Right lobe of liver (tissue), 6 donors: ENCODE results near the gene CXCL13. TPM values are rescaled to one million over a fixed set of nuclear protein-coding genes. Genes with fewer than 3 reads are reported as not detected.
"Not testable (repeated sequence)": the region's sequence is repeated elsewhere in the genome, so short reads cannot be mapped to it uniquely, and the experiment has no call there.

Experiments used
- ATAC-seq, 4 donors: fragments of 200-7000 bp; cut with Tn5 transposase; one replicate each; pipeline ENCODE4 v1.9.1; 2020; ENCODE audit warnings: mild to moderate bottlenecking in 4 of 4, moderate library complexity in 4 of 4
- DNase-seq, 3 donors: peaks; one replicate each; pipeline ENCODE4 v3.0.0-alpha.2; 2020
- H3K27ac ChIP-seq, 3 donors: fragments of 200-600 bp; one replicate each; pipeline ENCODE4 v1.8.0; 2022
- H3K27me3 ChIP-seq, 2 donors: fragments of 200-600 bp; one replicate each; pipeline ENCODE4 v1.8.0; 2022
- H3K36me3 ChIP-seq, 4 donors: fragments of 200-600 bp; sonication (generic) in 1 of 4; one replicate each; pipeline versions ENCODE4 v1.5.1 to v1.8.0; 2017 to 2022; ENCODE audit warnings: control low read depth in 1 of 4
- H3K4me1 ChIP-seq, 4 donors: fragments of 200-600 bp; sonication (generic) in 1 of 4; one replicate each; pipeline versions ENCODE4 v1.5.1 to v1.8.0; 2017 to 2022; ENCODE audit warnings: control low read depth in 1 of 4
- H3K4me3 ChIP-seq, 3 donors: fragments of 200-600 bp; one replicate each; pipeline ENCODE4 v1.8.0; 2022
- H3K9me3 ChIP-seq, 4 donors: fragments of 200-600 bp; sonication (generic) in 1 of 4; one replicate each; pipeline versions ENCODE4 v1.5.1 to v1.8.0; 2017 to 2022; ENCODE audit warnings: control low read depth in 1 of 4
- CTCF ChIP-seq, 4 donors: fragments of 200-600 bp in 3 of 4; fragments of 450-650 bp in 1 of 4; IDR thresholded peaks; one replicate each; pipeline versions ENCODE4 v1.5.1 to v1.8.0; 2016 to 2022; ENCODE audit warnings: antibody characterized with exemption in 4 of 4, mild to moderate bottlenecking in 2 of 4
- POLR2A ChIP-seq: fragments of 450-650 bp; IDR thresholded peaks from one replicate; pipeline ENCODE4 v1.6.1; 2017; ENCODE audit warnings: antibody characterized with exemption, mild to moderate bottlenecking
- WGBS: methylation state at CpG from one replicate; pipeline ENCODE4 v1.1.6; 2018; ENCODE audit warnings: low coverage, low lambda C conversion rate; ENCODE audit not compliant: insufficient coverage; ENCODE audit errors: missing lambda C conversion rate; 5-methylcytosine and 5-hydroxymethylcytosine counted together
- intact Hi-C, 2 donors: fragments of 100-400 bp; cut with DNase I; formaldehyde crosslinking; loops; one replicate each; pipeline versions ENCODE4 v1.11.2 to v1.14.1; 2022
- total RNA-seq, 6 experiments: library from RNA; depleted of rRNA in 2 of 6; stranded (reverse); fragments of >200 nt in 2 of 6; fragmentation: NEBNext Ultra II Directional in 3 of 6; extraction: Animal tissue kit (Norgen Biotek cat#: 25700) in 3 of 6; gene quantifications; one replicate each; pipeline versions ENCODE4 v1.1.0 to v1.2.4, GENCODE V29; 2016 to 2023
- donor health status: DM: no; HTN: yes; CAD: no.
- donor health status: DM: no; HTN: no; CAD: no.
- donor health status: DM: no; HTN: no; CAD: no.
- donor health status: DM: no; HTN: yes; CAD: no.
- donor health status: DM: no; HTN: yes; CAD: no.

CXCL13 gene
- total RNA-seq, 6 experiments from 2014 or later = 0.18 to 128 (median 62.8) TPM; not detected in 1

- Histone ChIP-seq H3K9me3 (no peaks in the 10 kb centered on the region), H3K4me3 (no peak overlapping the region), H3K27me3 (no peaks in the 10 kb centered on the region), H3K36me3 (no peaks in the 10 kb centered on the region), H3K4me1 (peaks cover 0 to 30% (median 10%) of the 10 kb centered on the region in 4 donors), H3K27ac (no peak overlapping the region)
- DNase-seq (no peak), ATAC-seq (peak in 1 of 4 donors; percentile 53)
- intact Hi-C loops = no loop called here
- TF ChIP-seq POLR2A (no peak), CTCF (IDR thresholded peaks at IDR 0.05) (no peak)
- 71% methylated on average over 1 of the region's 1 CpG for WGBS
These were observed 45.2 kb downstream of the CXCL13 start for GRCh38 chr4:77650787-77651186.

- Histone ChIP-seq H3K4me1 (peaks cover 0 to 30% (median 10%) of the 10 kb centered on the region in 4 donors), H3K27ac (peak overlapping the region in 2 of 3 donors; percentile 0 to 36), H3K9me3 (no peaks in the 10 kb centered on the region), H3K36me3 (no peaks in the 10 kb centered on the region), H3K27me3 (no peaks in the 10 kb centered on the region), H3K4me3 (no peak overlapping the region)
- DNase-seq = no peak
- TF ChIP-seq CTCF (IDR thresholded peaks at IDR 0.05) (no peak), POLR2A (no peak)
- peak in 3 of 4 donors; percentile 15 to 22 (median 16) for ATAC-seq
- intact Hi-C loops = no loop called here
These were observed 46.2 kb downstream of the CXCL13 start for GRCh38 chr4:77651820-77652219.

GRCh38 chr4:77652237-77652897 lies 46.7 kb downstream of the CXCL13 start:
- Histone ChIP-seq H3K27me3 (no peaks in the 10 kb centered on the region), H3K4me1 (peaks cover 0 to 30% (median 10%) of the 10 kb centered on the region in 4 donors), H3K36me3 (no peaks in the 10 kb centered on the region), H3K27ac (peak overlapping the region in 2 of 3 donors; percentile 25 to 36), H3K9me3 (no peaks in the 10 kb centered on the region), H3K4me3 (no peak overlapping the region)
- TF ChIP-seq POLR2A = no peak
- TF ChIP-seq CTCF (IDR thresholded peaks at IDR 0.05) = no peak
- 31% methylated on average over 5 of the region's 5 CpGs for WGBS
- DNase-seq (no peak), ATAC-seq (peak; percentile 66 to 75 (median 70))
- intact Hi-C loops = no loop called here

- 55% methylated on average over 2 of the region's 2 CpGs for WGBS
- Histone ChIP-seq H3K36me3 (no peaks in the 10 kb centered on the region), H3K27me3 (no peaks in the 10 kb centered on the region), H3K27ac (peak overlapping the region in 1 of 3 donors; percentile 36), H3K9me3 (no peaks in the 10 kb centered on the region), H3K4me3 (no peak overlapping the region), H3K4me1 (peaks cover 0 to 30% (median 10%) of the 10 kb centered on the region in 4 donors)
- TF ChIP-seq CTCF (IDR thresholded peaks at IDR 0.05) (no peak), POLR2A (no peak)
- no peak for DNase-seq
- ATAC-seq = peak; percentile 47 to 78 (median 63)
- intact Hi-C loops = no loop called here
These were observed 47.6 kb downstream of the CXCL13 start for GRCh38 chr4:77653162-77653758.

- WGBS = 86% methylated on average over 5 of the region's 5 CpGs
- DNase-seq, H3K36me3 ChIP-seq, H3K9me3 ChIP-seq, ATAC-seq, H3K27me3 ChIP-seq, H3K4me1 ChIP-seq, H3K4me3 ChIP-seq, H3K27ac ChIP-seq, intact Hi-C loops: not testable (repeated sequence)
These were observed 54.7 kb downstream of the CXCL13 start for GRCh38 chr4:77660318-77660717.
